ENCODE results near the gene FAM227A. TPM values are rescaled to one million over a fixed set of nuclear protein-coding genes. Genes with fewer than 3 reads are reported as not detected.

FAM227A gene
- total RNA-seq, 1 donor from 2014 or later, result 3.3 TPM

- no peak for DNase-seq (ENCODE audit: extremely low read depth, low read depth, low spot score)
Observed at GRCh38 chr22:38554281-38554680, 101.9 kb downstream of the FAM227A start.

DNA sequence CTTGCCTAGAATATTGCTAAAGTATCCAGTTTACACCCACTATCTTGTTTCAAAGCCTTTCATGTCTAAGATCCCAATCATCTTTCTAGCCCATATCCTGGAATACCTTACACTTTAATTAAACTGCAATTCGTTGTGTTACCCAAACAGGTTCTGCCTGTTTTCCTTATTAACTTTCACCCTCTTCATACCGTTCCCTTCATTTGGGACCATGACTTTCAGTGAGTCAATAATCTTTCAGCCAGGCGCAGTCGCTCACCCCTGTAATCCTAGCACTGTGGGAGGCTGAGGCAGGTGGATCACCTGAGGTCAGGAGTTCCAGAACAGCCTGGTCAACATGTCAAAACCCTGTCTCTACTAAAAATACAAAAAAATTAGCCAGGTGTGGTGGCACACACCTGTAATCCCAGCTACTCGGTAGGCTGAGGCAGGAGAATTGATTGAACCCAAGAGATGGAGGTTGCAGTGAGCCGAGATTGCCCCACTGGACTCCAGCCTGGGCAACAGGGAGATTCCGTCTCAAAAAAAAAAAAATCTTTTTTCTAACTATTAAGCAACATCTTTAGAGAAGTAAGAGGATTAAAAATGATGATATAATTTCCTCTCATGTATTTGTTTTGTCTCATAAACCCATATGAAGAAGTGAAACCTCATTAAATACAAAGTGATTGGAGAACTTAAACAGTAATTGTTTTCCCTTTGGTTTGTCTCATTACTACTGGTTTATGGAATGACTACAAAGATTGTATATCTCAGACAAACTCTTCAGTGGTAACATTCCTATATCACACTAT lies 106.9 kb downstream of the FAM227A start:
- no peak for DNase-seq (ENCODE audit: extremely low read depth, low read depth, low spot score)

- DNase-seq (ENCODE audit: extremely low read depth, low read depth, low spot score), result no peak
Observed at GRCh38 chr22:38540701-38541100, 115.5 kb downstream of the FAM227A start.

GRCh38 chr22:38531251-38531938 lies 124.8 kb downstream of the FAM227A start:
- DNase-seq (ENCODE audit: extremely low read depth, low read depth, low spot score), result no peak

Other genes with a start within 250 kb of the FAM227A start
- not detected in 2 replicates for gene KCNJ4, start 201.2 kb downstream of the FAM227A start, total RNA-seq
- 36.2 and 61.1 TPM in 2 replicates for gene KDELR3, start 188.3 kb downstream of the FAM227A start, total RNA-seq
- gene DDX17, start 150.1 kb downstream of the FAM227A start, total RNA-seq, result 214 and 364 TPM in 2 replicates
- 1.3 TPM in 1 of 2 replicates, not detected in the other for gene DMC1, start 86.2 kb downstream of the FAM227A start, total RNA-seq
- 23.7 and 28.0 TPM in 2 replicates for gene CBY1, start 246 bp upstream of the FAM227A start, total RNA-seq
- gene TOMM22, start 25.6 kb upstream of the FAM227A start, total RNA-seq, result 38.9 and 57.0 TPM in 2 replicates
- 64.8 and 78.3 TPM in 2 replicates for gene JOSD1, start 44.6 kb upstream of the FAM227A start, total RNA-seq
- 27.0 and 45.6 TPM in 2 replicates for gene GTPBP1, start 49.6 kb upstream of the FAM227A start, total RNA-seq
- 79.8 and 153 TPM in 2 replicates for gene SUN2, start 99.6 kb upstream of the FAM227A start, total RNA-seq
- gene DNAL4, start 137.8 kb upstream of the FAM227A start, total RNA-seq, result 14.6 and 20.2 TPM in 2 replicates
- 1.1 and 3.7 TPM in 2 replicates for gene NPTXR, start 187.6 kb upstream of the FAM227A start, total RNA-seq
- 49.6 and 50.9 TPM in 2 replicates for gene CBX6, start 215.8 kb upstream of the FAM227A start, total RNA-seq